GM23338 (cell line): Measurements from ENCODE around the gene MED9. TPM values are rescaled to one million over a fixed set of nuclear protein-coding genes. Genes with fewer than 3 reads are reported as not detected.
A peak's percentile ranks its signal among the peaks of the same experiment; 100 is the strongest.

Experiments used
- ATAC-seq: fragments of 200-7000 bp; cut with Tn5 transposase; 3 replicates; pipeline ENCODE4 v1.9.1; 2020
- DNase-seq: peaks from one replicate; pipeline ENCODE4 v3.0.0-alpha.2; 2015; ENCODE audit warnings: low spot score
- H2AFZ ChIP-seq: fragments of 200-600 bp; sonication (generic); 2 replicates; pipeline ENCODE4 v1.8.0; 2016; ENCODE audit warnings: antibody characterized with exemption, mild to moderate bottlenecking, moderate library complexity
- H3F3A ChIP-seq: fragments of 200-600 bp; sonication (generic); replicated peaks from 2 replicates; pipeline ENCODE4 v1.8.0; 2017; ENCODE audit warnings: antibody characterized with exemption, mixed run types, low read depth
- H3K27ac ChIP-seq: fragments of 200-600 bp; sonication (generic); 2 replicates; pipeline ENCODE4 v1.6.1; 2016; ENCODE audit warnings: low read depth
- H3K27me3 ChIP-seq: fragments of 200-600 bp; sonication (generic); 2 replicates; pipeline ENCODE4 v1.8.0; 2016; ENCODE audit warnings: mild to moderate bottlenecking, mixed run types, moderate library complexity; ENCODE audit not compliant: insufficient read depth
- H3K36me3 ChIP-seq: fragments of 200-600 bp; sonication (generic); 2 replicates; pipeline ENCODE4 v1.8.0; 2016; ENCODE audit warnings: mild to moderate bottlenecking; ENCODE audit not compliant: insufficient read depth
- H3K4me1 ChIP-seq: fragments of 200-600 bp; sonication (generic); 2 replicates; pipeline ENCODE4 v1.8.0; 2016; ENCODE audit warnings: mild to moderate bottlenecking, moderate library complexity; ENCODE audit not compliant: insufficient read depth
- H3K4me2 ChIP-seq: fragments of 200-600 bp; sonication (generic); 2 replicates; pipeline ENCODE4 v1.7.1; 2017; ENCODE audit warnings: mixed run types
- H3K4me3 ChIP-seq: fragments of 200-600 bp; sonication (generic); 2 replicates; pipeline ENCODE4 v1.6.1; 2016; ENCODE audit warnings: mixed run types
- H3K79me2 ChIP-seq: fragments of 200-600 bp; sonication (generic); replicated peaks from 2 replicates; pipeline ENCODE4 v1.8.0; 2017; ENCODE audit warnings: mild to moderate bottlenecking; ENCODE audit not compliant: insufficient read depth
- H3K9me2 ChIP-seq: fragments of 200-600 bp; sonication (generic); 2 replicates; pipeline ENCODE4 v1.8.0; 2017; ENCODE audit not compliant: insufficient read depth
- H4K20me1 ChIP-seq: fragments of 200-600 bp; sonication (generic); replicated peaks from 2 replicates; pipeline ENCODE4 v1.8.0; 2017; ENCODE audit warnings: mild to moderate bottlenecking; ENCODE audit not compliant: insufficient read depth
- H3K27ac Mint-ChIP-seq: 2 replicates; pipeline ENCODE4 v1.8.0; 2020; ENCODE audit warnings: inconsistent platforms, mild to moderate bottlenecking, moderate library complexity, mixed read lengths
- H3K27me3 Mint-ChIP-seq: 3 replicates; pipeline ENCODE4 v1.8.0; 2022; ENCODE audit warnings: low read depth, mild to moderate bottlenecking, moderate library complexity, mixed read lengths, inconsistent platforms; ENCODE audit not compliant: insufficient read depth, poor library complexity
- H3K36me3 Mint-ChIP-seq: 3 replicates; pipeline ENCODE4 v1.8.0; 2021; ENCODE audit warnings: low read depth, mild to moderate bottlenecking, inconsistent platforms, moderate library complexity, mixed read lengths
- H3K4me1 Mint-ChIP-seq: 3 replicates; pipeline ENCODE4 v1.8.0; 2020; ENCODE audit warnings: mild to moderate bottlenecking, inconsistent platforms, mixed read lengths
- H3K4me3 Mint-ChIP-seq: 3 replicates; pipeline ENCODE4 v1.8.0; 2021; ENCODE audit warnings: moderate library complexity, mild to moderate bottlenecking, inconsistent platforms, mixed read lengths
- H3K9me3 Mint-ChIP-seq: 3 replicates; pipeline ENCODE4 v1.8.0; 2020; ENCODE audit warnings: moderate library complexity, mild to moderate bottlenecking, inconsistent platforms, mixed read lengths
- CREB1 ChIP-seq: fragments of 250-450 bp; sonication (Bioruptor Pico); IDR thresholded peaks from 2 replicates; pipeline ENCODE4 v1.5.0; 2020; ENCODE audit warnings: low read depth, mild to moderate bottlenecking, moderate library complexity
- CTCF ChIP-seq, 2 experiments: fragments of 200-600 bp in 1 of 2; sonication (generic) in 1 of 2; conservative IDR thresholded peaks; 2 replicates each; pipeline versions ENCODE4 v1.5.1 to v1.6.1; 2016 to 2017; ENCODE audit warnings: antibody characterized with exemption in 2 of 2, low read depth in 2 of 2, mild to moderate bottlenecking in 2 of 2, moderate library complexity in 1 of 2
- ETS1 ChIP-seq: IDR thresholded peaks from 2 replicates; pipeline ENCODE4 v1.6.1; 2016; ENCODE audit warnings: antibody characterized with exemption
- EZH2 ChIP-seq: fragments of 200-600 bp; sonication (generic); IDR thresholded peaks from one replicate; pipeline ENCODE4 v1.8.0; 2017; ENCODE audit warnings: antibody characterized with exemption, mild to moderate bottlenecking, low read depth; ENCODE audit not compliant: unreplicated experiment
- EZH2phosphoT487 ChIP-seq: fragments of 200-600 bp; sonication (generic); IDR thresholded peaks from one replicate; pipeline ENCODE4 v1.8.1; 2018; ENCODE audit warnings: antibody characterized with exemption; ENCODE audit not compliant: unreplicated experiment
- NANOG ChIP-seq: IDR thresholded peaks from 2 replicates; pipeline ENCODE4 v1.6.1; 2016; ENCODE audit warnings: antibody characterized with exemption, borderline replicate concordance
- ZNF114 ChIP-seq: fragments of 250-450 bp; sonication (Bioruptor Pico); IDR thresholded peaks from 2 replicates; pipeline ENCODE4 v1.5.0; 2020; ENCODE audit warnings: mild to moderate bottlenecking, moderate library complexity
- ZNF331 ChIP-seq: fragments of 250-450 bp; sonication (Bioruptor Pico); IDR thresholded peaks from 2 replicates; pipeline ENCODE4 v1.5.0; 2020; ENCODE audit warnings: low read depth, mild to moderate bottlenecking, moderate library complexity
- polyA plus RNA-seq: library from polyadenylated mRNA; unstranded; fragments of >200 nt; fragmentation: Nextera tagmentation; extraction: Ambion mirVana; gene quantifications from 2 replicates; pipeline ENCODE4 v1.2.1, GENCODE V29; 2016
- total RNA-seq: library from RNA; depleted of rRNA; stranded (reverse); fragments of >200 nt; shearing (Covaris generic); gene quantifications from 2 replicates; pipeline ENCODE4 v1.2.3, GENCODE V29; 2014
- TF ChIP-seq, protein P1 (sequence below): fragments of 250-450 bp; sonication (Bioruptor Pico); IDR thresholded peaks from 2 replicates; pipeline ENCODE4 v1.5.0; 2020; ENCODE audit warnings: mild to moderate bottlenecking, moderate library complexity

Gene MED9
- total and polyA plus RNA-seq, 2 experiments from 2014 or later, result 17.3 to 19.9 TPM

DNA sequence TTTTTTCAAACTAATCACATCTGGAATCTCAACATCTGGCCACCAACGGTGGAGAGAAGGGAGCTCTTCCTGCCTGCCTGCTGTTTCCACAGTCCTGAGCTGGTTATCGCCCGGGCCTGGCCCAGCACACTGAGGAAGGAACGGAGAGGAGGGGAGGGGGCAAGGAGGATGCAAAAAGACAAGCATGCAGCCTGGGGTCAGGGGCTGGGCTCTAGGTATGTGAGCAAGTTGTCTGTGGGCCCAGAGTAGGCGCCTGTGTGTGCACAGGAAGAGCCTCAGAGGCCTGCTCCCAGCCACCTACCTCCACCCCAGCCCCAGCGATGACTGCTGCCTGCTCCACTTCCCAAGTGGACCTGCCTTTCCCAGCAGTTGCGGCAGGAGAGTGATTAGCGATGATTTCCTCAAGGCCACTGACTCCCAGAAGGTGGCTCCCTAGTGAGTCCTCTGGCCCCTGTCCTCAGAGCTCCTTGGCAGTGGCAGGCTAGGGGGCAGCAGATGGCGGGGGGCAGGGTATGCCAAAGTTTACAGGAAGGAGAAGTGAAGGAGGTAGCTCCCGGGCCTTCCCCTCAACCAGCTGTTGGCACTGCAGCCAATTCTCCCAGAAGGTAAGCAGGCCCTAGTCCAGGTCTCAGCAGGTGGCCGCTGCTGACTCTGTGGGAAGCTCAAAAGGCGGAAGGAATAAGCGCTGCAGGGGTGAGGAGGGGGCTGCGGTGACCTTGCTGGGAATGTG, 46.4 kb downstream of the MED9 start:
- H3K4me1 Mint-ChIP-seq, result peaks cover 28% of the 10 kb centered on the region
- Histone ChIP-seq H3K27me3 (no peaks in the 10 kb centered on the region), H3F3A (no peaks in the 10 kb centered on the region), H3K4me2 (no peak overlapping the region), H3K9me2 (no peaks in the 10 kb centered on the region), H3K79me2 (no peaks in the 10 kb centered on the region), H3K27ac (peak overlapping the region; percentile 74), H3K36me3 (no peaks in the 10 kb centered on the region), H2AFZ (no peak overlapping the region), H3K4me3 (no peak overlapping the region), H4K20me1 (no peaks in the 10 kb centered on the region), H3K4me1 (peaks cover 8% of the 10 kb centered on the region)
- H3K4me3 Mint-ChIP-seq, result no peak overlapping the region; the same call in 2 of the 3 replicates
- H3K9me3 Mint-ChIP-seq, result peaks cover 6% of the 10 kb centered on the region; the same call in 2 of the 3 replicates
- TF ChIP-seq ZNF114 (CRISPR knock-in tag) (no peak), CTCF (conservative IDR thresholded peaks at IDR 0.05; ENCODE audit: low read depth in 2 of 2) (peak in 1 of 2 experiments; percentile 30; a peak in 1 of 4 replicates), ZNF331 (CRISPR knock-in tag) (no peak), ETS1 (no peak)
- H3K27me3 Mint-ChIP-seq, result peaks cover 20% of the 10 kb centered on the region
- ATAC-seq (peak; percentile 45), DNase-seq (peak; percentile 25)
- no peaks in the 10 kb centered on the region; the same call in 2 of the 3 replicates for H3K36me3 Mint-ChIP-seq
- peak overlapping the region; percentile 83 for H3K27ac Mint-ChIP-seq

- no peak for ATAC-seq
- H3K36me3 Mint-ChIP-seq, result no peaks in the 10 kb centered on the region; the same call in 2 of the 3 replicates
- Histone ChIP-seq H3K27ac (no peak overlapping the region), H3K27me3 (no peaks in the 10 kb centered on the region), H3K4me1 (peaks cover 8% of the 10 kb centered on the region), H3F3A (no peaks in the 10 kb centered on the region), H4K20me1 (no peaks in the 10 kb centered on the region), H3K9me2 (no peaks in the 10 kb centered on the region), H3K36me3 (no peaks in the 10 kb centered on the region), H2AFZ (no peak overlapping the region), H3K4me2 (no peak overlapping the region), H3K4me3 (no peak overlapping the region), H3K79me2 (no peaks in the 10 kb centered on the region)
- H3K4me1 Mint-ChIP-seq, result peaks cover 28% of the 10 kb centered on the region
- no peak overlapping the region; the same call in 1 of the 2 replicates for H3K27ac Mint-ChIP-seq
- peaks cover 18% of the 10 kb centered on the region for H3K27me3 Mint-ChIP-seq
- H3K4me3 Mint-ChIP-seq, result no peak overlapping the region; the same call in 2 of the 3 replicates
- peaks cover 6% of the 10 kb centered on the region; the same call in 2 of the 3 replicates for H3K9me3 Mint-ChIP-seq
- no peak for DNase-seq
- TF ChIP-seq EZH2phosphoT487, result no peak
- TF ChIP-seq NANOG, result no peak
- TF ChIP-seq EZH2, result no peak
- TF ChIP-seq CREB1 (CRISPR knock-in tag), result no peak
- TF ChIP-seq, protein P1, sequence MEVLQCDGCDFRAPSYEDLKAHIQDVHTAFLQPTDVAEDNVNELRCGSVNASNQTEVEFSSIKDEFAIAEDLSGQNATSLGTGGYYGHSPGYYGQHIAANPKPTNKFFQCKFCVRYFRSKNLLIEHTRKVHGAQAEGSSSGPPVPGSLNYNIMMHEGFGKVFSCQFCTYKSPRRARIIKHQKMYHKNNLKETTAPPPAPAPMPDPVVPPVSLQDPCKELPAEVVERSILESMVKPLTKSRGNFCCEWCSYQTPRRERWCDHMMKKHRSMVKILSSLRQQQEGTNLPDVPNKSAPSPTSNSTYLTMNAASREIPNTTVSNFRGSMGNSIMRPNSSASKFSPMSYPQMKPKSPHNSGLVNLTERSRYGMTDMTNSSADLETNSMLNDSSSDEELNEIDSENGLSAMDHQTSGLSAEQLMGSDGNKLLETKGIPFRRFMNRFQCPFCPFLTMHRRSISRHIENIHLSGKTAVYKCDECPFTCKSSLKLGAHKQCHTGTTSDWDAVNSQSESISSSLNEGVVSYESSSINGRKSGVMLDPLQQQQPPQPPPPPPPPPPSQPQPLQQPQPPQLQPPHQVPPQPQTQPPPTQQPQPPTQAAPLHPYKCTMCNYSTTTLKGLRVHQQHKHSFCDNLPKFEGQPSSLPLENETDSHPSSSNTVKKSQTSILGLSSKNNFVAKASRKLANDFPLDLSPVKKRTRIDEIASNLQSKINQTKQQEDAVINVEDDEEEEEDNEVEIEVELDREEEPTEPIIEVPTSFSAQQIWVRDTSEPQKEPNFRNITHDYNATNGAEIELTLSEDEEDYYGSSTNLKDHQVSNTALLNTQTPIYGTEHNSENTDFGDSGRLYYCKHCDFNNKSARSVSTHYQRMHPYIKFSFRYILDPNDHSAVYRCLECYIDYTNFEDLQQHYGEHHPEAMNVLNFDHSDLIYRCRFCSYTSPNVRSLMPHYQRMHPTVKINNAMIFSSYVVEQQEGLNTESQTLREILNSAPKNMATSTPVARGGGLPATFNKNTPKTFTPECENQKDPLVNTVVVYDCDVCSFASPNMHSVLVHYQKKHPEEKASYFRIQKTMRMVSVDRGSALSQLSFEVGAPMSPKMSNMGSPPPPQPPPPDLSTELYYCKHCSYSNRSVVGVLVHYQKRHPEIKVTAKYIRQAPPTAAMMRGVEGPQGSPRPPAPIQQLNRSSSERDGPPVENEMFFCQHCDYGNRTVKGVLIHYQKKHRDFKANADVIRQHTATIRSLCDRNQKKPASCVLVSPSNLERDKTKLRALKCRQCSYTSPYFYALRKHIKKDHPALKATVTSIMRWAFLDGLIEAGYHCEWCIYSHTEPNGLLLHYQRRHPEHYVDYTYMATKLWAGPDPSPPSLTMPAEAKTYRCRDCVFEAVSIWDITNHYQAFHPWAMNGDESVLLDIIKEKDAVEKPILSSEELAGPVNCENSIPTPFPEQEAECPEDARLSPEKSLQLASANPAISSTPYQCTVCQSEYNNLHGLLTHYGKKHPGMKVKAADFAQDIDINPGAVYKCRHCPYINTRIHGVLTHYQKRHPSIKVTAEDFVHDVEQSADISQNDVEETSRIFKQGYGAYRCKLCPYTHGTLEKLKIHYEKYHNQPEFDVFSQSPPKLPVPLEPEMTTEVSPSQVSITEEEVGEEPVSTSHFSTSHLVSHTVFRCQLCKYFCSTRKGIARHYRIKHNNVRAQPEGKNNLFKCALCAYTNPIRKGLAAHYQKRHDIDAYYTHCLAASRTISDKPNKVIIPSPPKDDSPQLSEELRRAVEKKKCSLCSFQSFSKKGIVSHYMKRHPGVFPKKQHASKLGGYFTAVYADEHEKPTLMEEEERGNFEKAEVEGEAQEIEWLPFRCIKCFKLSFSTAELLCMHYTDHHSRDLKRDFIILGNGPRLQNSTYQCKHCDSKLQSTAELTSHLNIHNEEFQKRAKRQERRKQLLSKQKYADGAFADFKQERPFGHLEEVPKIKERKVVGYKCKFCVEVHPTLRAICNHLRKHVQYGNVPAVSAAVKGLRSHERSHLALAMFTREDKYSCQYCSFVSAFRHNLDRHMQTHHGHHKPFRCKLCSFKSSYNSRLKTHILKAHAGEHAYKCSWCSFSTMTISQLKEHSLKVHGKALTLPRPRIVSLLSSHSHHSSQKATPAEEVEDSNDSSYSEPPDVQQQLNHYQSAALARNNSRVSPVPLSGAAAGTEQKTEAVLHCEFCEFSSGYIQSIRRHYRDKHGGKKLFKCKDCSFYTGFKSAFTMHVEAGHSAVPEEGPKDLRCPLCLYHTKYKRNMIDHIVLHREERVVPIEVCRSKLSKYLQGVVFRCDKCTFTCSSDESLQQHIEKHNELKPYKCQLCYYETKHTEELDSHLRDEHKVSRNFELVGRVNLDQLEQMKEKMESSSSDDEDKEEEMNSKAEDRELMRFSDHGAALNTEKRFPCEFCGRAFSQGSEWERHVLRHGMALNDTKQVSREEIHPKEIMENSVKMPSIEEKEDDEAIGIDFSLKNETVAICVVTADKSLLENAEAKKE (CRISPR knock-in tag), result no peak
Measured at GRCh38 chr17:17523731-17524490, 47.1 kb downstream of the MED9 start.
